Keratinocyte (primary cell): ENCODE data around the gene UPK3A. TPM values are rescaled to one million over a fixed set of nuclear protein-coding genes. Genes with fewer than 3 reads are reported as not detected.

Source experiments
- DNase-seq: peaks from one replicate; pipeline ENCODE4 v3.0.0-alpha.2; 2011; ENCODE audit warnings: low read depth, missing footprints, low spot score
- FAIRE-seq: peaks from 2 replicates; lab custom pipeline; 2011; peaks lifted over from hg19 to GRCh38; lab: Jason Lieb, UNC
- H2AFZ ChIP-seq: 2 replicates; pipeline ENCODE4 v1.6.0; 2012; ENCODE audit warnings: low read length, control low read depth, inconsistent platforms; ENCODE audit not compliant: control insufficient read depth
- H3K27ac ChIP-seq: 2 replicates; pipeline ENCODE4 v1.5.1; 2011; ENCODE audit warnings: low read length; ENCODE audit not compliant: control insufficient read depth, insufficient read depth
- H3K27me3 ChIP-seq: 3 replicates; pipeline ENCODE4 v1.6.0; 2011; ENCODE audit warnings: low read length; ENCODE audit not compliant: control insufficient read depth, insufficient read depth; ENCODE audit errors: extremely low read depth
- H3K36me3 ChIP-seq, 2 experiments: 2 replicates in 1 of 2; 3 replicates in 1 of 2; pipeline ENCODE4 v1.5.1; 2011; ENCODE audit warnings: low read length in 2 of 2, mild to moderate bottlenecking in 1 of 2; ENCODE audit not compliant: control insufficient read depth in 2 of 2, insufficient read depth in 2 of 2; ENCODE audit errors: extremely low read depth in 1 of 2
- H3K4me1 ChIP-seq: 3 replicates; pipeline ENCODE4 v1.5.1; 2011; ENCODE audit warnings: low read length; ENCODE audit not compliant: control insufficient read depth, insufficient read depth; ENCODE audit errors: extremely low read depth
- H3K4me2 ChIP-seq: 3 replicates; pipeline ENCODE4 v1.6.0; 2011; ENCODE audit warnings: low read depth, low read length; ENCODE audit not compliant: control insufficient read depth, insufficient read depth; ENCODE audit errors: extremely low read depth
- H3K4me3 ChIP-seq, 3 experiments: fragments of 200-600 bp in 1 of 3; sonication (generic) in 1 of 3; 2 replicates in 2 of 3; 3 replicates in 1 of 3; pipeline ENCODE4 v1.5.1; 2011 to 2016; ENCODE audit warnings: low read length in 3 of 3, mild to moderate bottlenecking in 3 of 3, control low read depth in 2 of 3, inconsistent platforms in 1 of 3, low read depth in 1 of 3, mixed read lengths in 1 of 3, mixed run types in 1 of 3, moderate library complexity in 1 of 3; ENCODE audit not compliant: control insufficient read depth in 2 of 3, insufficient read depth in 2 of 3; ENCODE audit errors: extremely low read depth in 1 of 3
- H3K79me2 ChIP-seq: 2 replicates; pipeline ENCODE4 v1.6.0; 2012; ENCODE audit warnings: low read length; ENCODE audit not compliant: control insufficient read depth, insufficient read depth
- H3K9ac ChIP-seq: 3 replicates; pipeline ENCODE4 v1.6.0; 2011; ENCODE audit warnings: low read length; ENCODE audit not compliant: control insufficient read depth, insufficient read depth; ENCODE audit errors: extremely low read depth
- H3K9me1 ChIP-seq: 3 replicates; pipeline ENCODE4 v1.6.0; 2011; ENCODE audit warnings: low read length; ENCODE audit not compliant: control insufficient read depth, insufficient read depth; ENCODE audit errors: extremely low read depth
- H3K9me3 ChIP-seq: 2 replicates; pipeline ENCODE4 v1.5.1; 2012; ENCODE audit warnings: low read depth, low read length; ENCODE audit not compliant: control insufficient read depth
- H4K20me1 ChIP-seq: 3 replicates; pipeline ENCODE4 v1.6.0; 2011; ENCODE audit warnings: low read length; ENCODE audit not compliant: control insufficient read depth, insufficient read depth; ENCODE audit errors: extremely low read depth
- CTCF ChIP-seq, 3 experiments: IDR thresholded peaks in 1 of 3; conservative IDR thresholded peaks in 1 of 3; optimal IDR thresholded peaks in 1 of 3; 2 replicates in 2 of 3; 3 replicates in 1 of 3; pipeline versions ENCODE3 to v1.5.1; 2011; ENCODE audit warnings: low read length in 3 of 3, mild to moderate bottlenecking in 3 of 3, moderate library complexity in 2 of 3, control low read depth in 1 of 3, inconsistent platforms in 1 of 3; ENCODE audit not compliant: insufficient read depth in 2 of 3; ENCODE audit errors: extremely low read depth in 1 of 3
- EZH2 ChIP-seq: IDR thresholded peaks from one replicate; pipeline ENCODE4 v1.6.1; 2012; ENCODE audit warnings: inconsistent platforms, mild to moderate bottlenecking, low read length, moderate library complexity
- dilution Hi-C: fragments of 300-500 bp; cut with MboI; formaldehyde crosslinking; loops from one replicate; pipeline ENCODE4 v1.7.0; 2020; ENCODE audit warnings: low sequenced_read_pairs; ENCODE audit not compliant: extremely low pct_ligation_motif_present
- polyA plus RNA-seq, 5 experiments: library from polyadenylated mRNA; depleted of rRNA in 3 of 5; stranded (reverse) in 3 of 5; stranded (forward) in 1 of 5; unstranded in 1 of 5; fragments of >200 nt; gene quantifications; 1 replicate in 1 of 5; 2 replicates in 3 of 5; 3 replicates in 1 of 5; pipeline versions ENCODE4 v1.2.1 to v1.2.3, GENCODE V29; 2011 to 2012; ENCODE audit warnings: missing spikeins in 2 of 5, low read depth in 1 of 5, low replicate concordance in 1 of 5

Gene UPK3A
- polyA plus RNA-seq, 1 donor (not counting 4 experiments of a cell fraction or from before 2014, with no cell fraction given) = not detected

GRCh38 chr22:45244916-45245315 is 39.8 kb upstream of the UPK3A start:
- peak overlapping the region; percentile 17 for H3K27ac ChIP-seq
- H3K27me3 ChIP-seq = no peaks in the 10 kb centered on the region
- H4K20me1 ChIP-seq = no peaks in the 10 kb centered on the region
- H3K9ac ChIP-seq = no peak overlapping the region
- no peaks in the 10 kb centered on the region for H3K9me1 ChIP-seq
- DNase-seq (no peak), FAIRE-seq (no peak)
- H3K4me1 ChIP-seq = peaks cover 29% of the 10 kb centered on the region
- no peak for TF ChIP-seq EZH2
- no peak for TF ChIP-seq CTCF (optimal IDR thresholded peaks at IDR 0.05 in 1 of 3, IDR thresholded peaks at IDR 0.05 in 1 of 3, conservative IDR thresholded peaks at IDR 0.05 in 1 of 3; ENCODE audit: extremely low read depth in 1 of 3, insufficient read depth in 2 of 3, low read length in 3 of 3)
- H3K9me3 ChIP-seq = no peaks in the 10 kb centered on the region
- H3K79me2 ChIP-seq = peaks cover 6% of the 10 kb centered on the region
- H2AFZ ChIP-seq = no peak overlapping the region
- dilution Hi-C loops = no loop called here
- no peak overlapping the region for H3K4me3 ChIP-seq
- H3K36me3 ChIP-seq = no peaks in the 10 kb centered on the region
- H3K4me2 ChIP-seq = no peak overlapping the region

- peak overlapping the region; percentile 96 for H3K27ac ChIP-seq
- H3K36me3 ChIP-seq = no peaks in the 10 kb centered on the region
- dilution Hi-C loops = no loop called here
- H3K4me3 ChIP-seq = peak overlapping the region in 2 of 3 experiments; percentile 3 to 12
- FAIRE-seq = peak; percentile 98
- peak overlapping the region; percentile 62 for H2AFZ ChIP-seq
- H3K27me3 ChIP-seq = no peaks in the 10 kb centered on the region
- DNase-seq = peak; percentile 90
- H4K20me1 ChIP-seq = no peaks in the 10 kb centered on the region
- peak overlapping the region; percentile 75 for H3K9ac ChIP-seq
- TF ChIP-seq EZH2 (no peak), CTCF (optimal IDR thresholded peaks at IDR 0.05 in 1 of 3, IDR thresholded peaks at IDR 0.05 in 1 of 3, conservative IDR thresholded peaks at IDR 0.05 in 1 of 3; ENCODE audit: extremely low read depth in 1 of 3, insufficient read depth in 2 of 3, low read length in 3 of 3) (no peak)
- no peaks in the 10 kb centered on the region for H3K79me2 ChIP-seq
- H3K4me1 ChIP-seq = peaks cover 26% of the 10 kb centered on the region
- peak overlapping the region; percentile 70 for H3K4me2 ChIP-seq
- H3K9me3 ChIP-seq = no peaks in the 10 kb centered on the region
- no peaks in the 10 kb centered on the region for H3K9me1 ChIP-seq
Observed at GRCh38 chr22:45246060-45246985, 38.4 kb upstream of the UPK3A start.
